Left renal cortex interstitium (tissue), 4 donors: ENCODE measurements around the gene HSPA6. TPM values are rescaled to one million over a fixed set of nuclear protein-coding genes. Genes with fewer than 3 reads are reported as not detected.
"Not testable (repeated sequence)": the region's sequence is repeated elsewhere in the genome, so short reads cannot be mapped to it uniquely, and the experiment has no call there.

Experiments
- DNase-seq, 4 donors: peaks; one replicate each; pipeline ENCODE4 v3.0.0-alpha.2; 2013; ENCODE audit warnings: low read depth in 4 of 4, low spot score in 2 of 4, missing footprints in 1 of 4
- polyA plus RNA-seq, 4 donors: library from polyadenylated mRNA; unstranded; fragments of 120-200 nt; gene quantifications; one replicate each; pipeline ENCODE4 v1.2.1, GENCODE V29; 2013; ENCODE audit not compliant: insufficient read length in 4 of 4

HSPA6 gene
- polyA plus RNA-seq, 4 donors, result 0.27 to 0.43 (median 0.37) TPM

DNA sequence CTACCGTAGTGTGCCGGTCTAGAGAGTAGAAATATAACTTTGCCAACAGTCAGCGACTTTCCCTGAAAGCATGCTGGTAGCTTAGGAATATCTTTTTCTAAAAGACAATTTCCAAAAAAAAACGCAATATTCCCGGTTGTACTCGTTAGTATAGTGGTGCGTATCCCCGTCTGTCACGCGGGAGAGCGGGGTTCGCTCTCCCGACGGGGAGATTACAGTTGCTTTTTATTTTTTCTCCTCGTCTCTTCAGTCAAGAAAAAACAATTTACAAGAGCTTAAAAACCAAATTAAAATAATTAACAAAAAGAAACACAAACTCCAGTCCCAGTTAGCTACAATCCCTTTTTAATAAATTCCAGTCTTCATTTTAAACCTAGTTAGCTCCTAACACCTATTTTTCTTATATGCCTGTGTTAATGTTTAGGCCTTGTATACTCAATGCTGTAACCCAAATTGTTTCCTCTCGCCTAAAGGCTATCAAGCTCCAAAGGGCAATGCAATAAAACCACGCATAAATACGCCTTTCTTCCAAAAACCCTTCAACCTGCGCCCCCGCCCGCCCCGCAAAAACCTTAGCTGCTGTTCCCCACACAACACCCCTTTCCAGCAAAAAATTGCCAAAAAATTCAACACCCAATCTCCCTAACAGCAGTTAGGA lies 7.8 kb downstream of the HSPA6 start:
- no peak for DNase-seq

DNA sequence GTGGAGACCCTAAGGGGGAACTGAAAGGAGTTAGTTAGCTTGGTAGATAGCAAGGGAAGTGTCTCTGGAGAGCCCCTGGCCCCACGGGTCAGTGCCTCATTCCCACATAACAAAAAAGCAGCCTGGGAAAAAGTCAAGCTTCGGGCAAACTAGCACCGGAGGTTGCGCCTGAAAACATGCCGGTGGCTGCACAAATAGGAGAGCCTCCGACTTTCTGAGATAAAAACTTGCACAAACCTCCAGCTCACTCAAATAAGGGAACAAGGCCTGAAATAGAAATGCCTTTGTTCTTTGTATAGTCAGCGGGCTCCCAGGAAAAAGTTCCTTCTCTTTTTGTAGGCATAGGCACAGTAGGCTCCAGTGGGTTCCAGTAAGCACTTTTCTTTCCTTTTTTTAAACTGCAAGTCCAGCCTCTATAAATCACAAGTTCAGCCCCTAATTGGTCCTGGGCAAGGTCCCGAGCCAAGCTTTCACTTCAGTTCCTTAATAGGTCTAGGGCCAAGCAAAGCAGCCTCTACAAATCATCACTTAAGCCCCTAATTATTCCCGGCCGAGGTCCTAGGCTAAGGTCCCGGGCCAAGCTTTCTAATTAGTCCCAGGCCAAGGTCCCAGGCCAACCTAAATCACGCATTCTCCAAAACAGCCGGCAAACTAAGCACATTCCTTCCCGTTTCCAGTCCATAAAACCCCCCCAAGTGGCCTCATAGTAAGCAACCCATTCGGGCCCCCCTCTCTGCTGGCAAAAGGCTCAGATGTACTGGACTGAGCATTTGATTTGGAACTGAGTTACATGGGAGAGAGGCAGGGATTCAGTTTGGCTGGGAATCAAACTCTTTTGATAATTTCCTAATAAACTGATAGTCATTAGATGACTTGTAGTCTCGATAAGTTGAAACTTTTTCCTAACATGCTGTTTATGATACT lies 8.6 kb downstream of the HSPA6 start:
- DNase-seq, result peak in 1 of 4 donors; percentile 64

DNA sequence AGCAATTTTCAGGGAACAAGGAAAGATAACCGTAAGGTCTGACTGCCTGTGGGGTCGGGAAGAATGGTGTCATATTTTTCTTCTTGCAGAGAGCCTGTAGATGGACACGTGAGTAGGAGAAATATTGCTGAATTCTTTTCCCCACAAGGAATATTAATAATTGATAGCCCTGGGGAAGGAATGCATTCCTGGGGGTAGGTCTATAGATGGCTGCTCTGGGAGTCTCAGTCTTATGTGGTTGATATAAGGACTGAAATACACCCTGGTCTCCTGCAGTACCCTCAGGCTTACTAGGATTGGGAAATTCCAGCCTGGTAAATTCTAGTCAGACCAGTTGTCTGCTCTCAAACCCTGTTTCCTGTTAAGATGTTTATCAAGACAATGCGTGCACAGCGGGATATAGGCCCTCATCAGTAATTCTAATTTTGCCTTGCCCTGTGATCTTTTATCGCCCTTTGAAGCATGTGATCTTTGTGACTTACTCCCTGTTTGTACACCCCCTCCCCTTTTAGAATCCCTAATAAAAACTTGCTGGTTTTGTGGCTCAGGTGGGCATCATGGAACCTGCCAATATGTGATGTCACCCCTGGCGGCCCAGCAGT lies 12.8 kb downstream of the HSPA6 start:
- DNase-seq, result not testable (repeated sequence)

DNA sequence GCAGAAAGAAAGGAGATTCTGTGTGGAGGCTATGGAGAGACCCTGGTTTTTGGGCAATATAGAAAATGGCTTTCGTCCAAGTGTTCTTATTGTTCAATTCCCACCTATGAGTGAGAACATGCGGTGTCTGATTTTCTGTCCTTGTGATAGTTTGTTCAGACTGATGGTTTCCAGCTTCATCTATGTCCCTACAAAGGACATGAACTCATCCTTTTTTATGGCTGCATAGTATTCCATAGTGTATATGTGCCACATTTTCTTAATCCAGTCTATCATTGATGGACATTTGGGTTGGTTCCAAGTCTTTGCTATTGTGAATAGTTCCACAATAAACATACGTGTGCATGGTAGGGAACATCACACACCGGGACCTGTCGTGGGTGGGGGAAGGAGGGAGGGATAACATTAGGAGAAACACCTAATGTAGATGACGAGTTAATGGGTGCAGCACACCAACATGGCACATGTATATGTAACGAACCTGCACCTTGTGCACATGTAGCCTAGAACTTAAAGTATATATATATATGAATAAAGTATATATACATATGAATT lies 14.7 kb downstream of the HSPA6 start:
- DNase-seq, result not testable (repeated sequence)

DNA sequence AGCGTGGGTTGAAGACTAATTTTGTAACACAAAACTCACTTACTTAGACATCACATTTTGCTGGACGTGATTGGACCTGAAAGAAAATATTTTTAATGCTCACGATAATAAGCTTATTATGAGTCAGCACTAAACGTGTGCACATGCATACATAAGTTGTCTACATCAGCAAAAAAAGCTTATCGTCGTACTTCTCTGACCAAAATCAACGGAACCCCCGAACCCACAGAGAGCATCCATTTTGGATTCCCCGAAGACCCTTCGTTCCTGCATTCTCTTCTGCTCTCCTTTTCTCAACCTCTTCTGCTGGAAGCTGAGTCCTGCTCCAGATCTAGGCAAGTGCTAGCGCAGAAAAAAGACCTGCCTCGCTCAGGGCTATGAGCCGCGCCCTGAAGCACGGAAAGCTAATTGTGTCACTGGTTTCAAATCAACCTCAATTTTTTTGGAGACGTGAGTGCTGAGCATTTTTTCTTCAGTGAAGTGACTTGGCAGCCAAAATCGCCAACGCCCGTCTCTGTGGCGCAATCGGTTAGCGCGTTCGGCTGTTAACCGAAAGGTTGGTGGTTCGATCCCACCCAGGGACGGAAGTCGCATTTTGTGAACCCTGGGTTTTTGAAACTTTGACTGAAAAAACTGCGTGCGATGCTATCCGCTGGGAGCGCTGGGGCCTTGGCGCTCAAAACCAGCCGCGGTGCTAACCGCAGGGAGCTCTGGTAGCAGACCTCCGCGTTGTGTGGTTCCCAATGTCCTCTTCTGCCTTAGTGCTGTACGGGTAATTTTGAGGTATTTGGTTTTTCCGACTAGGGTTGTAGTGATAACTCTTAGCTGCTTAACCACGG lies 15.6 kb downstream of the HSPA6 start:
- not testable (repeated sequence) for DNase-seq

DNA sequence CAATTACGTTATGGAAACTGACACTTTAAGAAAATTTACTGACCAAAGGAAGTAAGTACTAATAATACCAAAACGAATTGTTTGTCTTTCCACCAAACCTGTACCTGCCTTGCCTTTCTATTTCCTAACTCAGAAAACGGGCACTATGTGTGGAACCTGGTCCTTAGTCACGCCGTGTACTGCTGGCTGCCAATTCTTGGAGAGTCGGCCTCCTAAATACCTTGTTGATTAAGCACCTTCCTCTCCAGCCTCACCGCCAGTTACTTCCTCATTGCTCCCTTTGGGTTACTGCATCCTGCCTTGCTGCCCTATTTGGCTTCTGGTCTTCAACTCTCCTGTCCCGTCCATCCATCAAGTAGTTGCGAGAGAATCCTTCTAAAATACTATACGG lies 16.2 kb downstream of the HSPA6 start:
- not testable (repeated sequence) for DNase-seq

DNA sequence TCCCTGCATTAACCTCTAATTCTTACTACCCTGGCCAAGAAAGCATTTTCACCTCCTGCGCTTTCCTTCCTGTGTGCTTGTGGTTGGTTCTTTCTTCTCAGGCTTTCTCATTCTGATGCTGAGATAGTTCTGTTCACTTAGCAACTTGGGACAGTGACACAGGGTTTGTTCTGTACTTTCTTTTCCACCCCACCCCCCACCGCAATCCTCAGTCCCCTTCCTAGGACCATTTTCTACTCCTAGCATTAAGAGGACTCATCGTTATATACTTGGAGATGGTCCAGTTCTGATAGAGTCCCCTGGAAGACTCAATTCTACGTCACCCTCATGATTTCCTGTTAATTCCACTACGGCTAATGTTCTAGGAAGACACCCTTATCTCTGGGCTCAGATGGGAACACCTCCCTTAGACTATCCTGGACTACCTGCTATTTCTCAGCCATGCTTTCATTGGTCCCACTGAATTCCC lies 17.8 kb downstream of the HSPA6 start:
- not testable (repeated sequence) for DNase-seq

DNA sequence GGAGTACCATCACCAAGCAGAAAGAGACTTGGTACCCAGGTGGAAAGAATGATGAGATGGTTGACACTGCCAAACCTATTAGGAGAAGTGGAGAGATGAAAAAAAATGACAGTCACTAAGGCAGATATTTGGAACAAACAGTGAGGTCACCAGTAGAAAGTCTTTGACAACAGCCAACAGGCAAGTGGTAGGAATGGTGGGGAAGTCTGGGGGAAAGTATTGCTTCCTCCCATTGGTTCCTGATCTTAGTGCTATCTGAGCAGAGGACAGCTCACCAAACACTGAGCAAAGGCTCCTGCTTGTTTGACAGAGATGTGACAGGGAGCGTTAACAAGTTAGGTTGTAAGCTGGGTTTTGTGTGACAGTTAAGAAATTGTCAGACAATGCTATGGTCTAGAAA lies 18.8 kb downstream of the HSPA6 start:
- DNase-seq, result not testable (repeated sequence)

DNA sequence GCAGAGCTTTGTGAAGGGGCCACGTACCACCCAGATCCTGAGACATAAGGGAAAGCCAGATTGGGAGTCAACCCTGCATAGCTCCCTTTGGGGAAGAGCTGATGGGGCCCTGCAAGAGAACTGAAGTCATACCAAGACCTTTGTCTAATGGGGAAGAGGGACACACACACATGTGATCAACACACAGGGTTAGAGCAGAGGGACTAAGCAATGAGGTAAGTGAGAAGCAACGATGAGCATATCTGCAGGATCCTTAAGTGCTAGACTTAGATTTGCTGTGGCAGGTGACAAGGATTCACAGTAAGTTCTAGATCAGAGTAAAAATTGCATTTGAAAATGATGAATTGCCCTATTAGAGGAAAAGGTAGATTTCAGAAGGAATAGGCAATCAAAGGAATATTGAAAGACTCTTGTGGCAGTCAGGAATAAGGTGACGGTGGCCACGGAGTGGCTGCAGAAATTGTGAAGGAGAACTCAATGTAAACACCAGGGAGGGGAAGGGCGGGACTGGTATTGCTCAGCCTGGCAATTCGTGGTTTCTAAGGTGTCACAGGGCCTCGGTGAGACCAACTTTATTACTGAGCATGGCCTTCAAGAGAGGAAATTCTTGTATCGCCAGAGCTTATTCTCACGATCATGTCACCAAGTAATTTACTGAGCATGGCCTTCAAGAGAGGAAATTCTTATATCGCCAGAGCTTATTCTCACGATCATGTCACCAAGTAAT lies 20.8 kb downstream of the HSPA6 start:
- DNase-seq, result not testable (repeated sequence)

DNA sequence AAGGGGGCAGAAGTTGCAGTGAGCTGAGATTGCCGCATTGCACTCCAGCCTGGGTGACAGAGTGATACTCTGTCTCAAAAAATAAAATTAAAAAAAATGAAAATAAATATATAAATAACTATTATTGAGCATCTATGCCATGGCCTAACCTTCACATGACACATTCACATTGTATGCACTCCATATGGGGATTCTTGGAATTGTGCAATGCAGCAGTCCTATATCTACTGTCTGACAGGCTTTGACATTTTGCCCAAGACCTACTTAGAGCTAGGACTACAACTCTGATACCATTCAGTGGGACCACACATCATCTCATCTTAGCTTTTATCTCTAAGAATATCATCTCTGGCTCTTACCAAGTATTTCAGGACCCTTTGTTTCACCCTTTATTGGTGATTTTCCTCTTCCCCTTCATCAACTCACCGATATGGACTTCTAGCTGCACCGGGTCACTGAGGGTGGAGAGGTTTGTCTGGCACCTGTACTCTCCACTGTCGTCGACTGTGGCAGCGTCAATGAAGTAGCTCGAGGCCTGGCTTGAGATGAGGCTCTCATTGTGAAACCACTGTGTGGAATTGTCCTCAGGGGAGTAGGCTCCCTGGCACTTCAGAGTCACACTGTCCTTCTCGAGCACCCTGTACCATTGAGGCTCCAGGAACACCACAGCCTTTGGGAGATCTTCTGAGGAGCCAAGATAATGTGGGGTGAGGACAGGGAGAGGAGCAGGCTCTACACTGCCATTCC lies 23.8 kb downstream of the HSPA6 start:
- not testable (repeated sequence) for DNase-seq

DNA sequence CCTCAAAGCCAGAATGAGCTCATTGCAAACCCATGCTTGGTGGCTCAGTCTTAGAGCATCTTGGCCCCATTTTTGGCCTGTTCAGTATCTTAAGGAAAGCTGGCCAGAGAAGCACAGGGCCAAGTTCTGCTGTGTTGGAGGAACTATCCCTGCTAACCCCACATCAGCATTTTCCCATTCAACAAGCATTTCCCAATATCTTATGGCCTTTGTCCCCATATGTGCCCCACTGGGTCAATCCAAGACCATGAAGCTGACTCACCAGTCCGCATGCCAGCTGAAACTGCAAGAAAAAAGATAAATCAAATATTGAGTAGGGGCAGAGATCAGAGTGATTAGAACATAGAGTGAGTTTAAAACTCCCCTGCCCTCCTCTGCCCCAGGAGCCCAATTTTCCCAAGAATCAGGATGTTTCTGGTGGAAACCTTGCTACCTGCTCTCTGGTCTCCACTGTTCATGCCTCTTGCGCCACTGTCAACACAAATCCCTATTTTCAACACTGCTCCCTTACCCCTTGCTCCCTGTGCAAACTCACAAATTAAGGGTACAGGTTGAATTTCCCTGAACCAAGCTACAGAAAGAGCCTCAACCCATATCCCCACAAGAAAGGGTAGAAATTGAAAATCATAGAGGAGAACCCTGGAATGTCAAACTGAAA lies 24.5 kb downstream of the HSPA6 start:
- not testable (repeated sequence) for DNase-seq

DNA sequence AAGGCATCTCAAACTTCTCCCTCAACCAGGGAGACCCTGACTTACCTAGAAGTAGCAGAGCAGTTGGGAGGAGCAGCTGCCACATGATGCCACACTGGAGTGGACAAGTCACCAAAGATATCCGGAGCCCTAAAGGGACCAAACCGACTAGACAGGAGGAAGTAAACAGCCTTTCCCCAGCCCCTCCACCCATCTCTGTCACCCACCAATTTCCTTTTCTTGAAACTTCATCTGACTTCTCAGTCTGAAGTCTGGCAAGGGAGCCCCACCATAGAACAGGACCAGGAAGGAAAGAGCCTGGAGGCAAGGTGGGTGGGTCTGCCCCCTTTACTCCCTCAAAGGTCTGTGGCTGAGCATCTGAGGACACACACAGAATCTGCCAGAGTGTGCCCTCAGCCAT lies 25.3 kb downstream of the HSPA6 start, which contains the start of gene FCGR3A:
TSS of gene FCGR3A (minus strand) at position 167 of the 400 bp plus-strand sequence. CDS start at position 85, 82 bp downstream.
- DNase-seq, result no peak

DNA sequence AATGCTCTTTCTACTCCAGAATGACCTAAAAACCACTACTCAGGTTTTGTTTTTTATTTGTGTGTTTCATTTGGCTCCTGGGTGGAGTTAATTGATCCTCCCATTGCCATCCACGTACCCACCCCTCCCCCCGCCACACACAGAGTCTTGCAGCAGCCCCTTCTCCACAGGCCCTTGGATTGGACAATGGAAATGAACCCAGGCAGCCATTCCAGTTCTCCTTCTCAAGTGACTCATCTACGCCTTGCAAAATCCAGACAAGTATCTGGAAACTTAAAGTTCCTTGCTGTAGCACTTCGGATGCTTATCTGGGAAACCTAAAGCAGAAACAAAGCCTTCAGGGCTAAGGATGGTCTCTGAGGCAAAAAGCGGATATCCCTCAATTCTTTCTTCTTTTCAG lies 26.6 kb downstream of the HSPA6 start:
- not testable (repeated sequence) for DNase-seq

DNA sequence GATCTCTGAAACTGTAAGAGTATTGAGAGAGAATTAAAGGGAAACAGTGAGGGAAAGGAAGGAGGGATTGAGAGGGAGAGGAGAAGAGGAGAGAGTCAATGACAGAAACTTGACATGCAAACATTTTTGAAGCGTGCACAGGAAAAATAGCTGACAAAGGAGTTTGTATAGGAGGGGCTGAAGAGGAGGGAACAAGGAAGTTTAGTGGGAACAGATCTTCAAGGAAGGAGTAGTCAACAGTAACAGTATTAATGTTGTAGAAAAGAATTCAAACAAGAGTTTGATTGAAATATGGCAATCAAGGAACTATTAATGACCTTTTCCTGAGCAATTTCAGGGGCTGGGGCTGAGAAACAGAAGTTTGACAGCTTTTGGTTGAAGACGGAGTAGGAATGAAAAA lies 29.3 kb downstream of the HSPA6 start:
- DNase-seq, result not testable (repeated sequence)

DNA sequence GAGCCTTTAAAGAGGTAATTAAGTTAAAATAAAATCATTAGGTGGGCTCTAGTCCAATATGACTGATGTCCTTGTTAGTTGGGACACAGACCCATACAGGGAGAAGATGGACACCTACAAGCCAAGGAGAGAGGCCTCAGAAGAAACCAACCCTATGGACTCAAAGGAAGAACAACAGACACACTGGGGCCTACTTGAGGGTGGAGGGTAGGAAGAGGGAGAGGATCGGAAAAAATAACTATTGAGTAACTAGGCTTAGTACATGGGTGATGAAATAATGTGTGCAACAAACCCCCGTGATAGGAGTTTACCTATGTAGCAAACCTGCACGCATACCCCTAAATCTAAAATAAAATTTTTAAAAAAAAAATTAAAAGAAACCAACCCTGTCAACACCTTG lies 30.0 kb downstream of the HSPA6 start:
- DNase-seq, result not testable (repeated sequence)

DNA sequence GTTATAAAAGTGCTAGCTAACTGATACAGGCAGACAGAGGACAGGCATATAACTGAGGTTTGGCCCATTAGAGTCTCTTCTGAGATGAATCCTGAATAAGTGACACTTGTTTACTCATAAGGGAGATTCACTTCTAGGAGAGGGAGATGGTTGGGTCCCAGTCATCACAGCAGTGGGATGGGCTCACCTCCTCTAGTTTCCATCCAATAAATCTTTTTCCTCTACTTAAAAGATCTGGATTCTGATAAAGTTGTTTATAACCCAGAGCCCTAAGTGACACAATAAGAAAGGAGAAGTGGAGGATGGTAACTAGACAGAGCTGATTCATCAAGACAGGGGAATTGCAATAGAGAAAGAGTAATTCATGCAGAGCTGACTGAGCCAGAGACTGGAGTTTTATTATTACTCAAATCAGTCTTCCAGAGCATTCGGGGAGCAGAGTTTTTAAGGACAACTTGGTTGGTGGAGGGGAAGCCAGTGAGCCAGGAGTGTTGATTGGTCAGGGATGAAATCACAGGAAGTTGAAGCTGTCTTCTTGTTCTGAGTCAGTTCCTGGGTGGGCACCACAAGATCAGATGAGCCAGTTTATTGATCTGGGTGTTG lies 30.6 kb downstream of the HSPA6 start:
- not testable (repeated sequence) for DNase-seq

DNA sequence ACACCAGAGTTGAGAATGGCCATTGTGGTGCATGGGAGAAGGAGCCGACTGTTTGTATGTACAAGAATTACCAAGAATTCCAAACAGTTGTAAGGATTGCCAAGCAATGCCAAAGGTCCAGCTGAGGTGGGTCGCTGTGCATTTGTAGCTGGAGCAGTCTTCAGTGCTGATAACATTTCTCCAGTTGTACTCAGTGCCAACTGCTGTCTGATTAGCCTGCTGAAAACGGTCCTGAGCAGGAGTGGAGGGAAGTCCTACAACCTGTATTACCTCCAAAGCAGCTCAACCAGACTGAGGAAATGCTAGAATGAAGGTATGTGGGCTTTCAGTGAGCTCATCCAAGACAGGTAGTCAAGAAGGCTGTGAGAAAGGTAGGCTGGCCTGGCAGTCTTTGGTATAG lies 31.8 kb downstream of the HSPA6 start:
- not testable (repeated sequence) for DNase-seq

DNA sequence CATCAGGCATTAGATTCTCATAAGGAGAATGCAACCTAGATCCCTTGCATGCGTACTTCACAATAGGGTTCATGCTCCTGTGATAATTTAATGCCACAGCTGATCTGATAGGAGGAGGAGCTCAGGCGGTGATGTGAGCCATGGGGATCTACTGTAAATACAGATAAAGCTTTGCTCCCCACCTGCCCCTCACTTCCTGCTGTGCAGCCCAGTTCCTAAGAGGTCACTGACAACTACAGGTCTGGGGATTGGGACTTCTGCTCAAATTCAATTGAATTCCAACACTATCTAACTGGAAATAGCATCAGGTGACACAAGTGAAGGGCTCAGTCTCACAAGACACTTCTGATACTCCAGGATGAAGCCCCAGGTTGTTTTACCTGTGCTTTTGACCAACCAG lies 32.6 kb downstream of the HSPA6 start:
- DNase-seq, result not testable (repeated sequence)
